Astrocyte (in vitro differentiated cells and primary cell): ENCODE data around the gene B3GAT3. TPM values are rescaled to one million over a fixed set of nuclear protein-coding genes. Genes with fewer than 3 reads are reported as not detected.

Experiments
- DNase-seq: peaks from one replicate; pipeline ENCODE4 v3.0.0-alpha.2; 2010; ENCODE audit warnings: low read depth
- FAIRE-seq: peaks from 2 replicates; lab custom pipeline; 2011; peaks lifted over from hg19 to GRCh38; lab: Jason Lieb, UNC
- H2AFZ ChIP-seq: 2 replicates; pipeline ENCODE4 v1.6.0; 2012; ENCODE audit warnings: low read depth, low read length, inconsistent platforms
- H3K27ac ChIP-seq: 2 replicates; pipeline ENCODE4 v1.5.1; 2011; ENCODE audit warnings: low read depth, low read length, inconsistent platforms
- H3K27me3 ChIP-seq: 2 replicates; pipeline ENCODE4 v1.6.0; 2011; ENCODE audit warnings: low read length, inconsistent platforms; ENCODE audit not compliant: insufficient read depth
- H3K36me3 ChIP-seq: 2 replicates; pipeline ENCODE4 v1.5.1; 2011; ENCODE audit warnings: low read length, inconsistent platforms; ENCODE audit not compliant: insufficient read depth
- H3K4me1 ChIP-seq: 2 replicates; pipeline ENCODE4 v1.5.1; 2011; ENCODE audit warnings: low read length, inconsistent platforms; ENCODE audit not compliant: insufficient read depth
- H3K4me2 ChIP-seq: 2 replicates; pipeline ENCODE4 v1.6.0; 2012; ENCODE audit warnings: low read length, inconsistent platforms
- H3K4me3 ChIP-seq: 2 replicates; pipeline ENCODE4 v1.5.1; 2011; ENCODE audit warnings: low read depth, mild to moderate bottlenecking, low read length, inconsistent platforms; ENCODE audit not compliant: insufficient read depth
- H3K79me2 ChIP-seq: 2 replicates; pipeline ENCODE4 v1.6.0; 2012; ENCODE audit warnings: mild to moderate bottlenecking, low read length, inconsistent platforms; ENCODE audit not compliant: insufficient read depth
- H3K9ac ChIP-seq: 2 replicates; pipeline ENCODE4 v1.6.0; 2012; ENCODE audit warnings: mild to moderate bottlenecking, low read length, inconsistent platforms
- H3K9me3 ChIP-seq: 2 replicates; pipeline ENCODE4 v1.5.1; 2012; ENCODE audit warnings: low read depth, mild to moderate bottlenecking, low read length, inconsistent platforms; ENCODE audit not compliant: insufficient read depth
- H4K20me1 ChIP-seq: 2 replicates; pipeline ENCODE4 v1.6.0; 2012; ENCODE audit warnings: low read length, inconsistent platforms; ENCODE audit not compliant: insufficient read depth
- H3K27ac Mint-ChIP-seq: one replicate; pipeline ENCODE4 v1.8.0; 2021; ENCODE audit warnings: mild to moderate bottlenecking, mixed read lengths; ENCODE audit not compliant: unreplicated experiment
- H3K27me3 Mint-ChIP-seq: one replicate; pipeline ENCODE4 v1.8.0; 2021; ENCODE audit warnings: low read depth, mixed read lengths; ENCODE audit not compliant: unreplicated experiment
- H3K36me3 Mint-ChIP-seq: one replicate; pipeline ENCODE4 v1.8.0; 2021; ENCODE audit warnings: low read depth, mixed read lengths; ENCODE audit not compliant: unreplicated experiment
- H3K4me1 Mint-ChIP-seq: one replicate; pipeline ENCODE4 v1.8.0; 2021; ENCODE audit warnings: low read depth, mixed read lengths; ENCODE audit not compliant: unreplicated experiment
- H3K4me3 Mint-ChIP-seq: one replicate; pipeline ENCODE4 v1.8.0; 2021; ENCODE audit warnings: mild to moderate bottlenecking, moderate library complexity, mixed read lengths; ENCODE audit not compliant: unreplicated experiment
- H3K9me3 Mint-ChIP-seq: one replicate; pipeline ENCODE4 v1.8.0; 2021; ENCODE audit warnings: mild to moderate bottlenecking, mixed read lengths; ENCODE audit not compliant: unreplicated experiment
- EZH2 ChIP-seq: IDR thresholded peaks from 2 replicates; pipeline ENCODE4 v1.6.1; 2012; ENCODE audit warnings: mild to moderate bottlenecking, low read length, inconsistent platforms; ENCODE audit not compliant: insufficient read depth
- total RNA-seq: library from RNA; stranded (reverse); gene quantifications from 2 replicates; pipeline ENCODE4 v1.2.1, GENCODE V29; 2021
- TF ChIP-seq, protein P1 (sequence below): IDR thresholded peaks from 2 replicates; pipeline ENCODE4 v1.5.1; 2011; ENCODE audit warnings: low read depth, mild to moderate bottlenecking, inconsistent platforms, low read length, moderate library complexity; ENCODE audit not compliant: insufficient read depth

B3GAT3 gene
- total RNA-seq, 1 donor from 2014 or later = 52.4 TPM

GRCh38 chr11:62610814-62611704 lies 10.7 kb downstream of the B3GAT3 start:
- Histone ChIP-seq H3K27ac (no peak overlapping the region), H4K20me1 (peaks cover 6% of the 10 kb centered on the region), H3K79me2 (peaks cover 9% of the 10 kb centered on the region), H3K9me3 (no peaks in the 10 kb centered on the region), H3K36me3 (peaks cover 8% of the 10 kb centered on the region), H3K27me3 (no peaks in the 10 kb centered on the region), H3K4me2 (peak overlapping the region; percentile 96), H3K9ac (peak overlapping the region; percentile 87), H3K4me1 (peaks cover 11% of the 10 kb centered on the region), H3K4me3 (peak overlapping the region; percentile 82), H2AFZ (peak overlapping the region; percentile 63)
- H3K27ac Mint-ChIP-seq = peak overlapping the region; percentile 89
- peak overlapping the region; percentile 98 for H3K4me3 Mint-ChIP-seq
- H3K27me3 Mint-ChIP-seq = no peaks in the 10 kb centered on the region
- H3K9me3 Mint-ChIP-seq = no peaks in the 10 kb centered on the region
- H3K4me1 Mint-ChIP-seq = peaks cover 14% of the 10 kb centered on the region
- H3K36me3 Mint-ChIP-seq = peaks cover 15% of the 10 kb centered on the region
- TF ChIP-seq, protein P1, sequence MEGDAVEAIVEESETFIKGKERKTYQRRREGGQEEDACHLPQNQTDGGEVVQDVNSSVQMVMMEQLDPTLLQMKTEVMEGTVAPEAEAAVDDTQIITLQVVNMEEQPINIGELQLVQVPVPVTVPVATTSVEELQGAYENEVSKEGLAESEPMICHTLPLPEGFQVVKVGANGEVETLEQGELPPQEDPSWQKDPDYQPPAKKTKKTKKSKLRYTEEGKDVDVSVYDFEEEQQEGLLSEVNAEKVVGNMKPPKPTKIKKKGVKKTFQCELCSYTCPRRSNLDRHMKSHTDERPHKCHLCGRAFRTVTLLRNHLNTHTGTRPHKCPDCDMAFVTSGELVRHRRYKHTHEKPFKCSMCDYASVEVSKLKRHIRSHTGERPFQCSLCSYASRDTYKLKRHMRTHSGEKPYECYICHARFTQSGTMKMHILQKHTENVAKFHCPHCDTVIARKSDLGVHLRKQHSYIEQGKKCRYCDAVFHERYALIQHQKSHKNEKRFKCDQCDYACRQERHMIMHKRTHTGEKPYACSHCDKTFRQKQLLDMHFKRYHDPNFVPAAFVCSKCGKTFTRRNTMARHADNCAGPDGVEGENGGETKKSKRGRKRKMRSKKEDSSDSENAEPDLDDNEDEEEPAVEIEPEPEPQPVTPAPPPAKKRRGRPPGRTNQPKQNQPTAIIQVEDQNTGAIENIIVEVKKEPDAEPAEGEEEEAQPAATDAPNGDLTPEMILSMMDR = no peak
- TF ChIP-seq EZH2 = no peak
- FAIRE-seq = no peak
- no peak for DNase-seq

- Histone ChIP-seq H3K4me2 (no peak overlapping the region), H2AFZ (no peak overlapping the region), H3K27me3 (no peaks in the 10 kb centered on the region), H3K27ac (no peak overlapping the region), H4K20me1 (peaks cover 6% of the 10 kb centered on the region), H3K4me1 (peaks cover 11% of the 10 kb centered on the region), H3K36me3 (peaks cover 8% of the 10 kb centered on the region), H3K9ac (no peak overlapping the region), H3K4me3 (no peak overlapping the region), H3K79me2 (peaks cover 9% of the 10 kb centered on the region), H3K9me3 (no peaks in the 10 kb centered on the region)
- Mint-ChIP-seq H3K36me3 (peaks cover 15% of the 10 kb centered on the region), H3K9me3 (no peaks in the 10 kb centered on the region), H3K4me1 (peaks cover 14% of the 10 kb centered on the region), H3K27me3 (no peaks in the 10 kb centered on the region), H3K4me3 (peak overlapping the region; percentile 72), H3K27ac (no peak overlapping the region)
- DNase-seq (no peak), FAIRE-seq (no peak)
- TF ChIP-seq EZH2 = no peak
- TF ChIP-seq, protein P1 = no peak
These were observed 11.4 kb downstream of the B3GAT3 start for GRCh38 chr11:62610403-62610802.

DNA sequence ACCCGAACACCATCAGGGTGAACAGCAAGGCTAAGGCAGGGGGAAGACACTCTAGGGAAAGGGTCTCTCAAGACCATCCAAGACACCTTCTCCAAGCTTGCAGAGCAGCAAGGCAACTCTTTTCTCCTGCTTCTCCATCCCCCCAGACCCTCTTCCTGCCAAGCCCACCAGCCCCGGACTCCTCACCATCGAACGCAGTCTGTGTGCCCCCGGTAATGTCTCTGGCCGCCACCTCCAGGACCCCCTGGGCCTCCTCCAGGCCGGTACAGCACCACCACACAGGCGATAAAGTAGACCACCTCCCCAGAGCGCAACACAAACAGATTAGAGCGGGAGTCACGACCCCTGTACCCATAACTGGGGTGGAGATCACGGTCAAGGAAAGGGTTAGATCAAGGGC lies 13.0 kb downstream of the B3GAT3 start:
- Mint-ChIP-seq H3K9me3 (no peaks in the 10 kb centered on the region), H3K36me3 (peaks cover 20% of the 10 kb centered on the region), H3K4me3 (peak overlapping the region; percentile 6), H3K27ac (no peak overlapping the region), H3K27me3 (no peaks in the 10 kb centered on the region), H3K4me1 (peaks cover 13% of the 10 kb centered on the region)
- Histone ChIP-seq H3K4me1 (peaks cover 11% of the 10 kb centered on the region), H3K9me3 (no peaks in the 10 kb centered on the region), H3K27me3 (no peaks in the 10 kb centered on the region), H4K20me1 (peaks cover 6% of the 10 kb centered on the region), H3K4me2 (no peak overlapping the region), H3K36me3 (peaks cover 8% of the 10 kb centered on the region), H3K4me3 (no peak overlapping the region), H2AFZ (no peak overlapping the region), H3K27ac (no peak overlapping the region), H3K9ac (no peak overlapping the region), H3K79me2 (peaks cover 9% of the 10 kb centered on the region)
- DNase-seq (no peak), FAIRE-seq (no peak)
- TF ChIP-seq, protein P1 = no peak
- no peak for TF ChIP-seq EZH2
